Panc1 (cell line): Measurements from ENCODE around the gene FMN2. TPM values are rescaled to one million over a fixed set of nuclear protein-coding genes. Genes with fewer than 3 reads are reported as not detected.

Experiments used
- ATAC-seq: fragments of 200-7000 bp; cut with Tn5 transposase; 2 replicates; pipeline ENCODE4 v1.9.1; 2020; ENCODE audit warnings: mild to moderate bottlenecking, moderate library complexity
- BruUV-seq: library from RNA; stranded (reverse); fragments of 400-500 nt; replicated peaks from 2 replicates; lab custom pipeline; 2021; lab: Mats Ljungman, UMichigan
- CTCF ChIA-PET: fragments of 300-600 bp; sonication (Branson Sonifier 250); formaldehyde crosslinking; loops from one replicate; lab custom pipeline; 2022; ENCODE audit warnings: antibody characterized with exemption; lab: Charles Lee
- POLR2A ChIA-PET: fragments of 300-600 bp; sonication (Branson Sonifier 250); formaldehyde crosslinking; loops from one replicate; lab custom pipeline; 2022; ENCODE audit warnings: antibody characterized with exemption; lab: Charles Lee
- DNase-seq: peaks from one replicate; pipeline ENCODE4 v3.0.0-alpha.2; 2010; ENCODE audit warnings: low read depth, low spot score
- H3K27ac ChIP-seq: 2 replicates; pipeline ENCODE4 v1.5.1; 2011; ENCODE audit warnings: mild to moderate bottlenecking, low read length, inconsistent platforms
- H3K27me3 ChIP-seq: fragments of 200-500 bp; sonication (Bioruptor generic); 2 replicates; pipeline ENCODE4 v1.6.0; 2014; ENCODE audit warnings: low read length, inconsistent platforms; ENCODE audit not compliant: control insufficient read depth, insufficient read depth
- H3K36me3 ChIP-seq: fragments of 200-500 bp; sonication (Bioruptor generic); 2 replicates; pipeline ENCODE4 v1.5.1; 2014; ENCODE audit warnings: inconsistent platforms, mild to moderate bottlenecking, low read length, moderate library complexity; ENCODE audit not compliant: control insufficient read depth, insufficient read depth
- H3K4me1 ChIP-seq: 2 replicates; pipeline ENCODE4 v1.5.1; 2011; ENCODE audit warnings: inconsistent platforms, mild to moderate bottlenecking, low read length, moderate library complexity; ENCODE audit not compliant: control insufficient read depth, insufficient read depth
- H3K4me3 ChIP-seq, 2 experiments: 2 replicates each; pipeline ENCODE4 v1.5.1; 2011 to 2012; ENCODE audit warnings: low read depth in 2 of 2, low read length in 2 of 2, mild to moderate bottlenecking in 2 of 2, inconsistent platforms in 1 of 2, moderate library complexity in 1 of 2
- H3K9me3 ChIP-seq: fragments of 200-500 bp; sonication (Bioruptor generic); 2 replicates; pipeline ENCODE4 v1.5.1; 2014; ENCODE audit warnings: low read depth, mild to moderate bottlenecking, inconsistent platforms, low read length, moderate library complexity; ENCODE audit not compliant: control insufficient read depth, insufficient read depth
- CTCF ChIP-seq: fragments of 450-650 bp; IDR thresholded peaks from 2 replicates; pipeline ENCODE4 v1.5.1; 2017; ENCODE audit warnings: mild to moderate bottlenecking
- POLR2AphosphoS5 ChIP-seq: IDR thresholded peaks from 2 replicates; pipeline ENCODE4 v1.6.1; 2012; ENCODE audit warnings: mild to moderate bottlenecking, low read depth, low read length, moderate library complexity
- REST ChIP-seq, 2 experiments: IDR thresholded peaks; 2 replicates each; pipeline ENCODE4 v1.6.1; 2011 to 2012; ENCODE audit warnings: low read depth in 2 of 2, control low read depth in 1 of 2, low read length in 1 of 2, mild to moderate bottlenecking in 1 of 2, moderate library complexity in 1 of 2; ENCODE audit not compliant: insufficient read depth in 1 of 2
- SIN3A ChIP-seq: IDR thresholded peaks from 2 replicates; pipeline ENCODE4 v1.6.1; 2012; ENCODE audit warnings: low read depth, mild to moderate bottlenecking, low read length, moderate library complexity, borderline replicate concordance; ENCODE audit not compliant: insufficient read depth
- TCF7L2 ChIP-seq: IDR thresholded peaks from 2 replicates; pipeline ENCODE4 v1.6.1; 2011; ENCODE audit warnings: mild to moderate bottlenecking, low read depth, low read length, inconsistent platforms
- in situ Hi-C: cut with HindIII; loops from 2 replicates; pipeline ENCODE4 v1.10.0; 2016; ENCODE audit warnings: low sequenced_read_pairs, low pct_unique_long_range_greater_than_20kb
- intact Hi-C: fragments of 100-400 bp; cut with micrococcal nuclease; formaldehyde crosslinking; loops from one replicate; pipeline ENCODE4 v1.10.0; 2022; ENCODE audit not compliant: unreplicated experiment
- total RNA-seq: library from RNA; stranded (reverse); gene quantifications from one replicate; pipeline ENCODE4 v1.2.1, GENCODE V29; 2021; ENCODE audit not compliant: unreplicated experiment

Gene FMN2
- total RNA-seq, 1 experiment from 2014 or later = 1.9 TPM

- Histone ChIP-seq H3K36me3 (no peaks in the 10 kb centered on the region), H3K9me3 (no peaks in the 10 kb centered on the region), H3K27ac (no peak overlapping the region), H3K4me1 (no peaks in the 10 kb centered on the region), H3K27me3 (peaks cover 5% of the 10 kb centered on the region; the same call in 1 of the 2 replicates), H3K4me3 (no peak overlapping the region)
- ChIA-PET CTCF (interaction anchor here (0.9 kb wide), 1 partner anchor 503 kb away, joined by 3 read pairs; no protein-coding TSS in a partner anchor), POLR2A (no interaction called here)
- DNase-seq (no peak), ATAC-seq (no peak)
- intact Hi-C loops = loop anchor here (5.0 kb wide), 1 partner anchor 413 kb away; no protein-coding TSS in a partner anchor
- no TSS peak for BruUV-seq
- in situ Hi-C loops = no loop called here
- no peak for TF ChIP-seq SIN3A
- no peak for TF ChIP-seq CTCF
- no peak for TF ChIP-seq REST (IDR thresholded peaks at IDR 0.05; ENCODE audit: insufficient read depth in 1 of 2, low read depth in 2 of 2, low read length in 1 of 2)
- no peak for TF ChIP-seq TCF7L2
- no peak for TF ChIP-seq POLR2AphosphoS5
These were observed 102.4 kb downstream of the FMN2 start for GRCh38 chr1:240194120-240194519.

GRCh38 chr1:240198376-240198775, 106.7 kb downstream of the FMN2 start:
- ChIA-PET POLR2A (no interaction called here), CTCF (no interaction called here)
- intact Hi-C loops = no loop called here
- TF ChIP-seq TCF7L2 (no peak), CTCF (no peak), REST (IDR thresholded peaks at IDR 0.05; ENCODE audit: insufficient read depth in 1 of 2, low read depth in 2 of 2, low read length in 1 of 2) (no peak), SIN3A (no peak), POLR2AphosphoS5 (no peak)
- in situ Hi-C loops = no loop called here
- Histone ChIP-seq H3K4me3 (no peak overlapping the region), H3K27ac (no peak overlapping the region), H3K9me3 (peaks cover 9% of the 10 kb centered on the region; the same call in 1 of the 2 replicates), H3K4me1 (no peaks in the 10 kb centered on the region), H3K27me3 (no peaks in the 10 kb centered on the region), H3K36me3 (no peaks in the 10 kb centered on the region)
- DNase-seq = no peak
- ATAC-seq = no peak
- no TSS peak for BruUV-seq
